HFF-Myc (cell line): Measurements from ENCODE around the gene ACSS1.

Experiments
- DNase-seq: peaks from one replicate; pipeline ENCODE4 v3.0.0-alpha.2; 2011; ENCODE audit warnings: low read depth; ENCODE audit errors: extremely low read depth
- H3K4me3 ChIP-seq: replicated peaks from 2 replicates; pipeline ENCODE4 v1.5.1; 2011; ENCODE audit warnings: low read depth, mild to moderate bottlenecking, control low read depth, low read length
- TF ChIP-seq, protein P1 (sequence below): IDR thresholded peaks from 2 replicates; pipeline ENCODE4 v1.5.1; 2012; ENCODE audit warnings: mild to moderate bottlenecking, low read depth, low read length, control low read depth; ENCODE audit errors: missing control alignments

ACSS1 gene

DNA sequence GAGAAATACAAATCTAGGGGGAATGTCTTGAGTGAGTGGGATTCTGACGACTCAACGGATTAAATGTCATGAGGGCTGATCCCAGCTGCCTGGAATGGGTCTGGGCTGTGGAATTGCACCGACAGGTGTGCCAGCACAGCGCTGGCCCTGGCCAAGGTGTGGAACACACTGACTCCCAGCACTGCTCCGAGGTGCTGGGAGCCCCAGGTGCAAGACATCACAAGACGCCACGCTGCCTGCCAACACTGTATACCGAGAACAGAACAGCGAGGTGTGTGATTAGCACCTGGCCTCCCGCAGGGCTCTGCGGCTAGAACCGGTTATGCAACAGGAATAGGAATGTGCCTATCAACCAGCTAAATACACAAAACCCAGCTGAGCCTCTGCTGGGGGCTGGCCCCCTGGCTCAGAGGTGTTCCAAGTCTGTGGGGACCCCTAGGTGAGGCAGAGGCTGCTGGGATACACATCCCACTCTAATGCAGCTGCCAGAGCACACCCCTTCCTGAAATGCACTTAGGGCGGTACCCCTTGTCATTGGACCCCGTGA lies 40.6 kb downstream of the ACSS1 start:
- H3K4me3 ChIP-seq = no peak overlapping the region
- TF ChIP-seq, protein P1, sequence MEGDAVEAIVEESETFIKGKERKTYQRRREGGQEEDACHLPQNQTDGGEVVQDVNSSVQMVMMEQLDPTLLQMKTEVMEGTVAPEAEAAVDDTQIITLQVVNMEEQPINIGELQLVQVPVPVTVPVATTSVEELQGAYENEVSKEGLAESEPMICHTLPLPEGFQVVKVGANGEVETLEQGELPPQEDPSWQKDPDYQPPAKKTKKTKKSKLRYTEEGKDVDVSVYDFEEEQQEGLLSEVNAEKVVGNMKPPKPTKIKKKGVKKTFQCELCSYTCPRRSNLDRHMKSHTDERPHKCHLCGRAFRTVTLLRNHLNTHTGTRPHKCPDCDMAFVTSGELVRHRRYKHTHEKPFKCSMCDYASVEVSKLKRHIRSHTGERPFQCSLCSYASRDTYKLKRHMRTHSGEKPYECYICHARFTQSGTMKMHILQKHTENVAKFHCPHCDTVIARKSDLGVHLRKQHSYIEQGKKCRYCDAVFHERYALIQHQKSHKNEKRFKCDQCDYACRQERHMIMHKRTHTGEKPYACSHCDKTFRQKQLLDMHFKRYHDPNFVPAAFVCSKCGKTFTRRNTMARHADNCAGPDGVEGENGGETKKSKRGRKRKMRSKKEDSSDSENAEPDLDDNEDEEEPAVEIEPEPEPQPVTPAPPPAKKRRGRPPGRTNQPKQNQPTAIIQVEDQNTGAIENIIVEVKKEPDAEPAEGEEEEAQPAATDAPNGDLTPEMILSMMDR = no peak
- no peak for DNase-seq

DNA sequence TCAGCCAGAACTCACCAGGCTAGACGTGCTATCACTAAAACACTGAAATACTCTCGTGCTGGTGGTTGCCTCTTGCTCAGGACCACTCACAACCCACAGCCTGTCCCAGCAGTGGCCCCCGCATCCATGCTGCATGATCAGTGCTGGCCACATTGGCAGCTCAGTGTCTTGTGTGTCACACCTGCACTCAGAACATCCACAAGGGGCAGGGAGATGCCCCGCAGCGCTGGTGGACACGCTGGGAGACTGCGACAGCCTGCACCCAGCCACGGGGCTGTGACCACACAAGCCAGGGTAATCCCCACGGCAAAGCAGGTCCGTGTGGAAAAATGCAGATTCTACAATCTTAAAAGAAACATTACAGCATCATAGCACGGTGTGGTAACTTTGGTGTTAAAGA lies 41.5 kb downstream of the ACSS1 start:
- TF ChIP-seq, protein P1 = no peak
- no peak overlapping the region for H3K4me3 ChIP-seq
- DNase-seq = no peak

DNA sequence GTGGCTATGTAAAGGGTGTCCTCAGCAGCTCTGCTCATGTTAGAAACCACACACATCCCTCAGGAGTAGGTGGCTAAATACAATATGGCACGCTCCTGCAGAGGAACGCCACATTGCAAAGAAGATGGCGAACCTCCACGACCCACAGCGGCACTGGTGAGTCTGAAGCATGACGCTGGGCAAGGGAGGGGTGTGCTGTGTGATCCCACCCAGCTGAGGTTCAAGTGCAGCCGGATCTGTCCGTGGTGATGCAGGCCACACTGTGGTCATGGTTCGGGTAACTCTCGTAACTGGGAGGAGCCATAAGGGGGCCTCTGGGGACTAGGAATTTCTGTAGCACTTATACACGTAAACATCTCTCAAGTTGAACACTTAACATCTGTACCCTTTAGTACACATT lies 42.0 kb downstream of the ACSS1 start:
- no peak overlapping the region for H3K4me3 ChIP-seq
- DNase-seq = no peak
- TF ChIP-seq, protein P1 = no peak

DNA sequence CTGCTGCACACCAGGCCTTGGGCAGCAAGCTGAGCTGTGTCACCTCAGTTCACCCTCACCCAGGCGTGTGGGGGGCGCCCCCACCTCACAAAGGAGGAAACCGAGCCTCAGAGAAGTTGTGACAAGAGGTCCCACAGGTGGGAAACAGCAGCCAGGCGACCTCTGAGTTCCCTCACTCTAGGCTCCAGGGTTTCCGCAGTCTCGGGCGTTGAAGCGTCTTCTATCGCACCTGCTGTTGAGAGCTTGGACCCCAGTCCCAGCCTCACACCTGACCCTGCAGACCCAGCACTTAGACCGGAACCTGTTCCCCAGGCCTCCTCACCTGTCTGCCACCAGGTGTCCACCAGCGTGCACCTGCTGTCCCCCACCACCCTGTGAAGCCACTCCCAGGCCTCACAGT lies 43.1 kb downstream of the ACSS1 start:
- TF ChIP-seq, protein P1 = no peak
- no peak for DNase-seq
- H3K4me3 ChIP-seq = no peak overlapping the region

DNA sequence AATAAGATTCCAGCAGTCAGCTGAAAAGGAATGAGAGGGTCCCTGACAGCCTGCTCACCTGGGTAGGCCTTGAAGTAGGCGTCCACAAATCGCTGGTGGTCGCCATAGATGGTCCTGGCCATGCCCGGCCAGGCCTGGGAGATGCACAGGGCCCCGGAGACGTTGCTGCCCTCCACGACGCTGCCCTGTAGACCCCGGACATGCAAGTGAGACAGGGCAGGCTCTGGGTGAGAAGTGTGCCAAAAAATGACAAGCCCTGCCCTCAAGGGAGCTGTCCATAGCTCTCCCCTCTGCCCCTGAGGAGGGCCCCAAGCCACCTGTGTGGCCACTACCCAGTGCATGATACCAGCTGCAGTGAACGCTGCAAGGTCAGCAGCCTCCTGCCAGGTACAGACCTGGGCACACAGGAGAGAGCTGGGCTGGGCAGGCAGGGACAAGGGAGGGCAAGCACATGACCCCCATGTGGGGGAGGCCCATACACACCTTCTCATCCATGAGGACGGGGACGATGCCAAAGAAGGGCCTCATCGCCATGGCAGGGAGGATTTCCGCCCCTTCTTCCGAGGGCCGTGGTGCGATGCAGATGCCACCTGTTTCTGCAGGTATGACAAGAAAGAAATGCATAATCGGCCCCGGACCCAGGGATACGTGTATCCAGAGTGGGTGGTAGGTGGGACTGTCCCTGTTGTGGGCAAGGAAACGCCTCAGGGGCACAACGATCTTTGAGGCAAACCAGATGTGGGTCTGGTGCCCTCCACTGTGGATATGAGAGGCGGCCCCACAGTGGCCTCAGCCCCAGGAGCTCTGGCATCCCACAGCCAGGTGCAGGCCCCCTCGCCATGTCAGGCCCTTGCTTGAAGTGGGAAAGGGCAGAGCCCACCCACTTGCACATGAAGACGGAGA lies 44.2 kb downstream of the ACSS1 start:
- no peak for DNase-seq
- TF ChIP-seq, protein P1 = no peak
- no peak overlapping the region for H3K4me3 ChIP-seq

DNA sequence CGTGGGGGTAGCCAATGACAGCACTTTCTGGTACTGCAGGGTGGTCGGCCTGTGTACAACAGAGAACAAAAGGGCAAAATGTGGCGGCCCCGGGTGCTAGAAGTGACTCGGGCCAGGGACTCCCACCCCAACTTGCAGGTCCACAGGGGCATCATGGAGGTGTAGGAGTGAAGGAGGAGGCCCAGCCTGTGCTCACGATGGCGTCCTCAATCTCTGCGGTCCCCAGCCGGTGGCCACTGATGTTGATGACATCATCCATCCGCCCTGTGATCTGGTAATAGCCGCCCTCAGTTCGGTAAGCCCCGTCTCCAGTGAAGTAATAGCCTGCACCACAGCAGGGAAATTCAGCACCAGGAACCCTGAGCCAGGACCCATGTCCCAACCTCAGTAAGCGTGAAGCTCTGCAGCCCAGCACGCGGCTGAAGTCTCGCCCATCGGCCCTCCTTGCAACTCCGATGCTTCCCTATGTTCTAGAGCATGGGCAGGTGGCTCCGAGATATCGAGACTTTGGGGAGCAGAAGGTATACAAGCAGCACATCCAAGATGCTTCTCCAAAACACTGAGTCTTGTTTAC lies 45.2 kb downstream of the ACSS1 start:
- no peak for DNase-seq
- TF ChIP-seq, protein P1 = no peak
- H3K4me3 ChIP-seq = no peak overlapping the region
